ENCODE results near the gene UBE2J2.
A peak's percentile ranks its signal among the peaks of the same experiment; 100 is the strongest.

- peak; percentile 43 to 80 for TF ChIP-seq CTCF (IDR thresholded peaks at IDR 0.05; ENCODE audit: extremely low read depth in 1 of 2, insufficient read depth in 1 of 2, low read depth in 1 of 2, low read length in 2 of 2)
- no peak for TF ChIP-seq POLR2A (IDR thresholded peaks at IDR 0.05; ENCODE audit: low read depth, low read length)
- no peak for TF ChIP-seq EZH2 (IDR thresholded peaks at IDR 0.05; ENCODE audit: borderline replicate concordance, low read depth, low read length, severe bottlenecking)
- no peak for TF ChIP-seq POLR2AphosphoS5 (IDR thresholded peaks at IDR 0.05; ENCODE audit: insufficient read depth, low read depth, low read length)
- no peak for TF ChIP-seq FOS (IDR thresholded peaks at IDR 0.05; ENCODE audit: borderline replicate concordance, insufficient read depth, low read length)
- TF ChIP-seq GATA2 (IDR thresholded peaks at IDR 0.05; ENCODE audit: insufficient read depth, insufficient read length, low read depth, low read length) = no peak
Observed at GRCh38 chr1:1290238-1290731, 16.6 kb upstream of the UBE2J2 start.
